K562 (cell line): ENCODE data around the gene HMSD. TPM values are rescaled to one million over a fixed set of nuclear protein-coding genes. Genes with fewer than 3 reads are reported as not detected.
A peak's percentile ranks its signal among the peaks of the same experiment; 100 is the strongest.

Source experiments
- ATF7 ChIP-seq: fragments of 450-650 bp; IDR thresholded peaks from 2 replicates; pipeline ENCODE4 v1.7.1; 2014; ENCODE audit warnings: mild to moderate bottlenecking, moderate library complexity
- ILF3 ChIP-seq: fragments of 450-650 bp; IDR thresholded peaks from 2 replicates; pipeline ENCODE4 v1.6.1; 2018; ENCODE audit warnings: antibody characterized with exemption, mild to moderate bottlenecking, moderate library complexity, borderline replicate concordance
- KAT2B ChIP-seq: IDR thresholded peaks from one replicate; pipeline ENCODE4 v1.6.1; 2012; ENCODE audit warnings: low read depth, mild to moderate bottlenecking, control low read depth, inconsistent platforms, low read length, moderate library complexity
- OTX1 ChIP-seq: fragments of 450-650 bp; formaldehyde crosslinking; IDR thresholded peaks from 2 replicates; pipeline ENCODE4 v1.4.0; 2022; ENCODE audit warnings: mild to moderate bottlenecking
- RAD21 ChIP-seq, 2 experiments: fragments of 250-450 bp in 1 of 2; fragments of 450-650 bp in 1 of 2; sonication (Bioruptor Pico) in 1 of 2; formaldehyde crosslinking in 1 of 2; IDR thresholded peaks in 1 of 2; conservative IDR thresholded peaks in 1 of 2; 2 replicates each; pipeline versions ENCODE4 v1.4.0 to v1.8.0; 2020 to 2022; ENCODE audit warnings: mild to moderate bottlenecking in 2 of 2, moderate library complexity in 1 of 2
- RFX7 ChIP-seq: fragments of 250-450 bp; sonication (Bioruptor Pico); IDR thresholded peaks from 2 replicates; pipeline ENCODE4 v1.5.1; 2021; ENCODE audit warnings: mild to moderate bottlenecking
- SMC3 ChIP-seq: conservative IDR thresholded peaks from 2 replicates; pipeline ENCODE4 v1.6.1; 2011; ENCODE audit warnings: low read depth, low read length, improper control_type of control experiment; ENCODE audit not compliant: insufficient read depth
- TFAP4 ChIP-seq: sonication (generic); formaldehyde crosslinking; IDR thresholded peaks from 2 replicates; pipeline ENCODE4 v1.8.0; 2022; ENCODE audit warnings: missing genetic modification reagents, mild to moderate bottlenecking, moderate library complexity, borderline replicate concordance
- ZBED1 ChIP-seq: IDR thresholded peaks from 2 replicates; pipeline ENCODE4 v1.6.1; 2014
- ZNF584 ChIP-seq: fragments of 200-800 bp; sonication (Bioruptor generic); IDR thresholded peaks from 2 replicates; pipeline ENCODE4 v1.6.1; 2016; ENCODE audit warnings: low read depth, mild to moderate bottlenecking, missing genetic modification characterization, missing compliant biosample characterization
- ZNF77 ChIP-seq: fragments of 250-450 bp; sonication (Bioruptor Pico); IDR thresholded peaks from 2 replicates; pipeline ENCODE4 v1.5.0; 2020
- polyA plus RNA-seq, 8 experiments: library from polyadenylated mRNA; depleted of rRNA in 4 of 8; stranded (reverse) in 5 of 8; unstranded in 3 of 8; fragments of >200 nt; fragmentation: Nextera tagmentation in 2 of 8; fragmentation: Illumina TruSeq in 1 of 8; extraction: Ambion mirVana in 2 of 8; extraction: Trizol in 1 of 8; gene quantifications; 2 replicates each; pipeline versions ENCODE4 v1.2.1 to v1.2.3, GENCODE V29; 2011 to 2014; ENCODE audit warnings: inconsistent platforms in 1 of 8, missing spikeins in 1 of 8
- total RNA-seq, 7 experiments: library from RNA; depleted of rRNA in 6 of 7; stranded (reverse); fragments of >200 nt in 6 of 7; fragmentation: Illumina TruSeq in 2 of 7; extraction: Trizol in 2 of 7; gene quantifications; 2 replicates each; pipeline versions ENCODE4 v1.2.1 to v1.2.3, GENCODE V29; 2011 to 2021; ENCODE audit warnings: low replicate concordance in 1 of 7
- TF ChIP-seq, protein P1 (sequence below): sonication (generic); formaldehyde crosslinking; IDR thresholded peaks from 2 replicates; pipeline ENCODE4 v1.8.0; 2022; ENCODE audit warnings: mild to moderate bottlenecking, missing genetic modification reagents, borderline replicate concordance
- TF ChIP-seq, protein P2 (sequence below), 2 experiments: fragments of 450-650 bp in 1 of 2; sonication (generic) in 1 of 2; formaldehyde crosslinking in 1 of 2; IDR thresholded peaks; 2 replicates each; pipeline versions ENCODE4 v1.7.1 to v1.9.0; 2016 to 2022; ENCODE audit warnings: inconsistent platforms in 1 of 2, mild to moderate bottlenecking in 1 of 2, missing genetic modification reagents in 1 of 2

The HMSD gene
- total and polyA plus RNA-seq, 9 of the 15 experiments (the other 6 are each of a cell fraction or from before 2014, with no cell fraction given): 0.18 to 0.39 (median 0.33) TPM; not detected in 6

DNA sequence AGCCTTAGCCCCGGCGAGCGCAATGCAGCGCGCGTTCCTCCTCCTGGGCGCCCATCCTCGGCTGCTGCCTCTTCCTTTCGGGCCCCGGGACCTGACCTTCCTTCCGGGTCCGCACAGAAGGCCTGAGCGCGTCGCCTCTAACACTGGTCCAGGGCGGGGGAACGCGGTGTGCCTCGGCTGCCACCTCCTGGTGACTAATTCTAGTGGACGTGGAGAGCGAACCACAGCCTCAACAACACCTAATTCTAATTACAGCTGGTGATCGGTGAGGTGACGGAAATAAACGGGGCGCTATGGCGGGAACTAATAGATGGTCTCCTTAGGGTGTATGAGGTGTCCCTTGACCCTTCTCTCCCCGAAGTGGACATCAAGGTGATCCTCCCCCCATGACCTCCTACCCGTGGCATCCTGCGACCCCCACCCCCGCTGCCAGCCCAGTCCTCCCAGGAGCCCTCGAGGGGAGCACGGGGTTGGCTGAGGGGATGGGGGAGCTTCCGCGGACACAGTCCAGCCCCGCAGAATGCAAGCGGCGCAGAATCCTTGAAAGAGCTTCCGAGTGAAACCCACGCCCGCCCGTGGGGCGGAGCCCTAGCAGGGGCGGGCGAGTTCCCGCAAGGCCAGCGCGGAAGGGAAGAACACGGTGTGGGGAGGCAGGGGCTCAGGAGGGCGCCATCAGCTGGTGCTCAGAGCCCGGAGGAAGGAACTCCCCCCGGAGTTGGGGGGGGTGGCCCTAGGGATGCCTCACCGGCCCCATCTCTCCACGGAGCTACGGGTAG is 12.8 kb upstream of the HMSD start (continued):
- TF ChIP-seq, protein P1, sequence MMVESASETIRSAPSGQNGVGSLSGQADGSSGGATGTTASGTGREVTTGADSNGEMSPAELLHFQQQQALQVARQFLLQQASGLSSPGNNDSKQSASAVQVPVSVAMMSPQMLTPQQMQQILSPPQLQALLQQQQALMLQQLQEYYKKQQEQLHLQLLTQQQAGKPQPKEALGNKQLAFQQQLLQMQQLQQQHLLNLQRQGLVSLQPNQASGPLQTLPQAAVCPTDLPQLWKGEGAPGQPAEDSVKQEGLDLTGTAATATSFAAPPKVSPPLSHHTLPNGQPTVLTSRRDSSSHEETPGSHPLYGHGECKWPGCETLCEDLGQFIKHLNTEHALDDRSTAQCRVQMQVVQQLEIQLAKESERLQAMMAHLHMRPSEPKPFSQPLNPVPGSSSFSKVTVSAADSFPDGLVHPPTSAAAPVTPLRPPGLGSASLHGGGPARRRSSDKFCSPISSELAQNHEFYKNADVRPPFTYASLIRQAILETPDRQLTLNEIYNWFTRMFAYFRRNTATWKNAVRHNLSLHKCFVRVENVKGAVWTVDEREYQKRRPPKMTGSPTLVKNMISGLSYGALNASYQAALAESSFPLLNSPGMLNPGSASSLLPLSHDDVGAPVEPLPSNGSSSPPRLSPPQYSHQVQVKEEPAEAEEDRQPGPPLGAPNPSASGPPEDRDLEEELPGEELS (CRISPR knock-in tag): no peak
- TF ChIP-seq TFAP4 (CRISPR knock-in tag) (no peak), OTX1 (no peak), SMC3 (0 out of 2 replicates have a peak, but pooled peaks have one; percentile 20), ZBED1 (no peak), ATF7 (no peak), RAD21 (CRISPR knock-in tag; conservative IDR thresholded peaks at IDR 0.05 in 1 of 2, IDR thresholded peaks at IDR 0.05 in 1 of 2) (peak; percentile 38 to 39), RFX7 (no peak), KAT2B (no peak), ILF3 (no peak), ZNF77 (no peak), ZNF584 (CRISPR knock-in tag) (no peak)
- TF ChIP-seq, protein P2, sequence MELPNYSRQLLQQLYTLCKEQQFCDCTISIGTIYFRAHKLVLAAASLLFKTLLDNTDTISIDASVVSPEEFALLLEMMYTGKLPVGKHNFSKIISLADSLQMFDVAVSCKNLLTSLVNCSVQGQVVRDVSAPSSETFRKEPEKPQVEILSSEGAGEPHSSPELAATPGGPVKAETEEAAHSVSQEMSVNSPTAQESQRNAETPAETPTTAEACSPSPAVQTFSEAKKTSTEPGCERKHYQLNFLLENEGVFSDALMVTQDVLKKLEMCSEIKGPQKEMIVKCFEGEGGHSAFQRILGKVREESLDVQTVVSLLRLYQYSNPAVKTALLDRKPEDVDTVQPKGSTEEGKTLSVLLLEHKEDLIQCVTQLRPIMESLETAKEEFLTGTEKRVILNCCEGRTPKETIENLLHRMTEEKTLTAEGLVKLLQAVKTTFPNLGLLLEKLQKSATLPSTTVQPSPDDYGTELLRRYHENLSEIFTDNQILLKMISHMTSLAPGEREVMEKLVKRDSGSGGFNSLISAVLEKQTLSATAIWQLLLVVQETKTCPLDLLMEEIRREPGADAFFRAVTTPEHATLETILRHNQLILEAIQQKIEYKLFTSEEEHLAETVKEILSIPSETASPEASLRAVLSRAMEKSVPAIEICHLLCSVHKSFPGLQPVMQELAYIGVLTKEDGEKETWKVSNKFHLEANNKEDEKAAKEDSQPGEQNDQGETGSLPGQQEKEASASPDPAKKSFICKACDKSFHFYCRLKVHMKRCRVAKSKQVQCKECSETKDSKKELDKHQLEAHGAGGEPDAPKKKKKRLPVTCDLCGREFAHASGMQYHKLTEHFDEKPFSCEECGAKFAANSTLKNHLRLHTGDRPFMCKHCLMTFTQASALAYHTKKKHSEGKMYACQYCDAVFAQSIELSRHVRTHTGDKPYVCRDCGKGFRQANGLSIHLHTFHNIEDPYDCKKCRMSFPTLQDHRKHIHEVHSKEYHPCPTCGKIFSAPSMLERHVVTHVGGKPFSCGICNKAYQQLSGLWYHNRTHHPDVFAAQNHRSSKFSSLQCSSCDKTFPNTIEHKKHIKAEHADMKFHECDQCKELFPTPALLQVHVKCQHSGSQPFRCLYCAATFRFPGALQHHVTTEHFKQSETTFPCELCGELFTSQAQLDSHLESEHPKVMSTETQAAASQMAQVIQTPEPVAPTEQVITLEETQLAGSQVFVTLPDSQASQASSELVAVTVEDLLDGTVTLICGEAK (IDR thresholded peaks at IDR 0.05): no peak
- TF ChIP-seq, protein P2 (CRISPR knock-in tag; IDR thresholded peaks at IDR 0.05): no peak
